HT1080 (cell line): ENCODE data around the gene SESN2. TPM values are rescaled to one million over a fixed set of nuclear protein-coding genes. Genes with fewer than 3 reads are reported as not detected.
A peak's percentile ranks its signal among the peaks of the same experiment; 100 is the strongest.

Experiments used
- DNase-seq: peaks from one replicate; pipeline ENCODE4 v3.0.0-alpha.2; 2015; ENCODE audit warnings: low read depth
- total RNA-seq: library from RNA; depleted of rRNA; stranded (reverse); fragments of >200 nt; shearing (Covaris generic); gene quantifications from 2 replicates; pipeline ENCODE4 v1.2.3, GENCODE V29; 2014

The SESN2 gene
- total RNA-seq, 1 experiment from 2014 or later: 24.6 TPM

DNA sequence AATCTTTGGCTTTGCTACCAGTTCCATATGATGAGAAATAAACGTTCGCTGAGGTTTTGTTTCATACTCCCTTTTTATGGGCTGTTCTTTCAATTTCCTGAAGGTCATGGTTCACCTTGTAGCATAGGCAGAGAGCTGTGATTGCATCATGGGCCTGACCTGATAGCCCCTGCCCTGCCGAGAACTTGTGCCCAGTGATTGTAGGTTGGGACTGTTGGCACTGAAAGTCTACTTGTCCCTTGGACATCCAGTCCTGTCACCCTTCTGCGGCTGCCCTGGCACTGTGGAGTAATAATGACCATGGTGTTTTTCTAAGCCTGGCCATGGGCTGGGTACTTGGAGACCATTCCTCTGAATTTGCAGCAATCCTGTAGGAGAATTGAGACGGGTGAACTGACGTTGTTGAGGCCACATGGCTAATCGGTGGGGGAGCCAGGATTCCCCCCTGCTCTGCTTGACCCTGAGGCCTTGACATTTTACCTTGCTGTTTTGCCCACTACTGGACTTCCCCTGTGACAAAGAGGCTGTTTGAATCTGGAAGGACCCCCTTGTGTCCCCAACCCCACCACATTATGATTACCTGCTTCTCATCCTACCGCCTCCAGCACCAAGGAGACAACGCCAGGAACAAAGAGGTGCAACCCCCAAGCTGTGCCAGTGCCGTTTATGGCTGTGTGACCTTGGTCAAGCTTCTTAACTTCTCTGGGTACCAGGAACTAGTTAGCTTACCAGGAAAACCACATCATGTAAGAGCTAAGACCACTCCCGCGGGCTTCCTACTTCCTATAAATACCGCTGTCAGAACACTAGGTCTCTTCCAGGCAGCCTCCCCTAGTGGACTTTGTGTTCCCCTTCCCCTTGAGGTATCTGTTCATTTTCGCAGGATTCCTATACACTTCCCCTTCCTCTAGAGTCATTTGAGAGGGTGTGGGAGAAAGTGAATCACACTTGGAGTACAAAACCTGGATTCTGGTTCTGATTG lies 23.4 kb downstream of the SESN2 start:
- no peak for DNase-seq

DNA sequence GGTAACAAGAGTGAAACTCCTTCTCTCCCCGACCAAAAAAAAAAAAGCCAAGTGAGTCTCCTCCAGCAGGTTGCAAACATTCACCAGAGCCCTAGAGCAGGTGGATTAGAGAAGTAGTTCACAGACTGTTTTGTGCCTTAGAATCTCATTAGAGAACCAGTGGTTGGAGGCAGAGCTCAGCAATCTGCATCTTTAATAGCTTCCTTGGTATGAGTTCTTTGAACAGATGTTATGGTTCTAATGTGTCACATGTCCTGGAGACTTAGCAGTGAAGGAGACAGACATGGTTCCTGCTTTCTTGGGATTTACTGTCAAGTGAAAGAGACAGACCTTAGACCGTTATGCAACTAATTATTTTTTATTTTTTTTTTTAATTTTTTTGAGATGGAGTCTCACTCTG lies 26.8 kb downstream of the SESN2 start:
- DNase-seq: no peak

DNA sequence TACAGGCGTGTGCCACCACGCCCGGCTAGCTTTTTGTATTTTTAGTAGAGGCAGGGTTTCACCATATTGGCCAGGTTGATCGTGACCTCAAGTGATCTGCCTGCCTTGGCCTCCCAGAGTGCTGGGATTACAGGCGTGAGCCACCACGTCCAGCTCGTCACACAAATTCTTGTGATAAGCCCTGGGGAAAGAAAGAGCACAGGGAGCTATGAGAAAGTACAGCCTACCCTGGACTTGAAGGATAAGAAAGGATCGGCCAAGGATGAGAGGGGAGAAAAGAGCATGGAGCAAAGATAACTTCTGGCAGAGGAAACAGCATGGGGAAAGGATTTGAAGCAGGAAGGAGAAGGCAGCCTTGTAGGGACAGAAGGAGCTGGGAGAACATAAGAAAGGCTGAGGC lies 29.2 kb downstream of the SESN2 start:
- DNase-seq: no peak

DNA sequence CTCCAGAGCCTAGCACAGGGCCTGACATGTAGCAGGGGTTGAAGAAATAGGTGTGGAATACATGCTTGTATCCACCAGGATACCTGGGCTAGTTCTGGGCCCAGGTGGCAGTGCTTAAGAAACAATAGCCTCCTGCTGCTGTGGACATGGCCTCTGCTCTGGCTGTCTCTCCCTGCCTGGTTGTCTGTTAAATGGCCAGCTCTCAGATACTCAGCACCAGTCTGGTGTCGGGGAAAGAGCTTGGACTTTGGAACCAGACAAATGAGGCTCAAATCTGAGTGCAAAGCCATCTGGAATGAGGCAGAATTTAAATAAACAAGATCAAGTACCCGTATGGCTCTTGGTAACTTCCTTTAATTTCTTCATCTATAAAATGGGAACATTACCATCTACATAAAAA lies 31.5 kb downstream of the SESN2 start:
- no peak for DNase-seq

DNA sequence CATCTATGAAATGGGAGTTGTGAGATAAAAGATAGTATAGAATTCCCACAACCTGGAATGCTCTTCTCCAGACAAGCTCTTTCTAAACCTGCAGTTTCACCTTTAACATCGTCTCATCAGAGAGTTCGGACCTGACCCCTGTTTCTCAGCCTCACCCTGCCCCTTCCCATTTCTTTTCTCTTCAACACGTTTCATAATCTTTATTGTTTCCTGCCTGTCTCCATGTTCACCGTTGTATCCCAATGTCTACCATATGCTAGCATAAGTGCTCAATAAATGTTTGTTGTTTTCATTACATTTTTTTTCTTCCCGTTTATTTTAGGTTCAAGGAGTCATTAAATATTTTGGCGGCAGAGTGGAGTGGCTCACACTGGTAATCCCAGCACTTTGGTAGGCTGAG lies 32.4 kb downstream of the SESN2 start:
- no peak for DNase-seq

DNA sequence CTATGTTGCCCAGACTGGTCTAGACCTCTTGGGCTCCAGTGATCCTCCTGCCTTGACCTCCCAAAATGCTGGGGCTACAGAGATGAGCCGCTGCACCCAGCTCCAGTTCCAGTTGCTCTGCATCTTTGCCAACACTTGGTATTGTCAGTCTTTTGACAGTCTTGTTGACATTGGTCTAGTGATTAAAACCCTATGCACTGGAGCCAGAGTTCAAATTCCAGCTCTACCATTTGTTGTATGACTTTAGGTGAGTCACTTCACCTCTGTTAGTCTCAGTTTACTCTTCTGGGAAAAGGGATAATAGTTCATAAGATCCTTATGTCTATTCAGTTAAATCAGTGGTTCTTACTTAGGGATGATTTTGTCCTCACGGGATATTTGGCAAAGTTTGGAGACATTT lies 36.6 kb downstream of the SESN2 start:
- DNase-seq: no peak

DNA sequence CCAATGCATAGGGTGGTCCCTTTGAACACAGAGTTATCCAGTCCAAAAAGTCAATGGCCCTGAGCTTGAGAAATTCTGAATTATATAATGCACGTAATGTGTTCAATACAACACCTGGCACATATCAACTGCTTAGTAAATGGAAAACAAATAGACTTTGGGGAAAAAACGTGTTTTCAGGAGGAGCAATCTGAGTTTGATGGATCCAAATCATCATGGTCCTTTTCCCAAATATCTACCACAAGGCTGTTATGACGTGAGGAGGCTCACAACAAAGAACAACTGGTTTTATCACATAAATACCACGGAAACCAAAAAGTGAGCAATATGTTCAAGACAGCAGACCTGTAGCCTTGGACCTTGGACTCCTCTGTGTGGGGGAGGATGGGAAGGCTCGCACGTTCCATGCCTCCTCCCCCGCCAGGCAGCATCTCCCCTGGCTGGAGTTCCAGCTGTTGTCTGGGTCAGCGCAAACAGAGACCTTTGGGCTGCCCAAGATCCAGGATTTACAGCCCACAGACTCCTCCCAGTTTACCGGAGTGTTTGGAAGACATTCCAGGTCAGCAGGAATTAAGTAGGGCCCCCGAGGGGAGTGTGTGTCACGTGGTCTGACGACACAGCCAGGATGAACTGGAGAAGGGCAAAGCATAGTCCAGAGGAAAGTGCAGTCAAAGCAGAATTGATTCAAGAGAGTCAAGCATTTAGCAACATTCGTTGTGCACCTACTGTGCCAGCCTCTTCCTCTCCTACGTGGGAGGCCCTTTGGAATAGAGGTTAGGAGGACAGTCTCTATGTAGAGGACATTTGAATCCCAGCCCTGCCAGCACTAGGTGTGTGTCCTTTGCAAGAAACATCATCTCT lies 37.3 kb downstream of the SESN2 start:
- no peak for DNase-seq

DNA sequence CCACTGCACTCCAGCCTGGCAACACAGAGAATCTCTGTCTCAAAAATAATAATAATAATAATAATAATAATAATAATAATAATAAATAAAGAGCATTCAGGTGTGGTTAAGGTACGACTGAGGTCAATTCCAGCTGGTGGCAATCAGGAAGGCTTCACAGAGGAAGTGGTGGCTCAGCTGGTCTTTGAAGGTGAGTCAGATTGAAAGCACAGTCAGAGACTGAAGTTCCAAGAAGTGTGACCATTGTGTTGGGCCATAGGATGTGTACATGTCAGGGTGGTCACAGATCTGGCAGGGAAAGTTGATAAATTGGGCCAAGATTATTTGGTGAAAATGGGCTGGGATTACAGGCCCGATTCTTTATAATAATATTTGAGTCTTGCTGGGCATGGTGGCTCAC lies 38.5 kb downstream of the SESN2 start:
- DNase-seq: peak; percentile 37

DNA sequence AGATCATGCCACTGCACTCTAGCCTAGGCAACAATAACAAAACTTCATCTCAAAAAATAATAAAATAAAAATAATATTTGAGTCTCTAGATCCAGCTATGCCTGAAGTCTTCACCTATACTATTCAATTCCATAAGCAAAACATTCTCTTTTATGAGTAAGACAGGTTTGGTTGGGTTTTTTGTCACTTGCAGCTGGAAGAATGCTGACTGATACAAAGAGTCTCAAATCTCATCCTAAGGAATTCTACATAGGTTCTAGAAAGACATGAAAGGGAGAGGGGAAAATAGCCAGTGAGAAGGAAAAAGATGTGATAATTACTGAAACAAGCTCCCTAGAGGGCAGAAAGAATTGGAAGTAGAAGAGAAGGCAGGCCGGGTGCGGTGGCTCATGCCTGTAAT lies 39.1 kb downstream of the SESN2 start:
- DNase-seq: no peak

DNA sequence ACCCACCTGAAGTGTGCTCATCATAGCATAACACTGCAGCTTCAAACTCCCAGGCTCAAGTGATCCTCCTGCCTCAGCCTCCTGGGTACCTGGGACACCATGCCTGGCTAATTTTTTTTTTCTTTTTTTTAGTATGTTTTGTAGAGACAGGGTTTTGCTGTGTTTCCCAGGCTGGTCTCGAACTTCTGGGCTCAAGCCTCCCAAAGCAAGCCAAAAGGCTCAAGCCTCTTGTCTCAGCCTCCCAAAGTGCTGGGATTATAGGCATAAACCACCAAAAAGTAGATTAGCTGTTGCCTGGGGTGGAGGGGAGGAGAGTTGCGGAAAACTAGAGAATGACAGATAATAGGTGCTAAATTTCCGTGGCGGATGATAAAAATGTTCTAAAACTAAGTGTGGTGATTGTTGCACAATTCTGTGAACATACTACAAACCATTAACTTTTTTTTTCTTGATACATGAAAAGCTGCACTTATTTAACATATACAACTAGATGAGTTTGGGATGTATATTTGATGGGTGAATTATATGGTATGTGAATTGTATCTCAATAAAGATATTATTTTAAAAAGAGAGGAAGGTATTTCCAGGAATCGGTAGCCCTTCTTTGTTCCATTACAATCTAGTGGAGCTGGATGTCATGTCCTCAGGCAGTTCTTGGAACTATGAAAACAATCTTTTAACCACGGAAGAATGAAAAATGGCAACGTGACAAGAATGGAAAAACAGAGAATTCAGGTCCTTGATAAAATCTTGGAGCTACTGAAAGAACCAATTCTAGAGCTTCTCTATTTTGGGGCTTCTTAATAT lies 42.3 kb downstream of the SESN2 start:
- no peak for DNase-seq

DNA sequence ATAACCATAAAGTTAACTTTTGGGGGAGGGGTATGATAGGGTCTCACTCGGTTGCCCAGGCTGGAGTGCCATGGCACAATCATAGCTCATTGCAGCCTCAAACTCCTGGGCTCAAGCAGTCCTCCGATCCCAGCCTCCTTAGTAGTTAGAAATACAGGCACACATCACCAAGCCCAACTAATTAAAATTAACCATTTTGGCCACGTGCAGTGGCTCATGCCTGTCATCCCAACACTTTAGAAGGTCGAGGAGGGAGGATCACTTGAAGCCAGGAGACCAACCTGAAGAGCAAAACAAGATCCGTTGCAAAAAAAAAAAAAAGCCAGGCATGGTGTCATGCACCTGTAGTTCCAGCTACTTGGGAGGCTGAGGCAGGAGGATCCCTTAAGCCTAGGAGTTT lies 42.9 kb downstream of the SESN2 start:
- DNase-seq: no peak

DNA sequence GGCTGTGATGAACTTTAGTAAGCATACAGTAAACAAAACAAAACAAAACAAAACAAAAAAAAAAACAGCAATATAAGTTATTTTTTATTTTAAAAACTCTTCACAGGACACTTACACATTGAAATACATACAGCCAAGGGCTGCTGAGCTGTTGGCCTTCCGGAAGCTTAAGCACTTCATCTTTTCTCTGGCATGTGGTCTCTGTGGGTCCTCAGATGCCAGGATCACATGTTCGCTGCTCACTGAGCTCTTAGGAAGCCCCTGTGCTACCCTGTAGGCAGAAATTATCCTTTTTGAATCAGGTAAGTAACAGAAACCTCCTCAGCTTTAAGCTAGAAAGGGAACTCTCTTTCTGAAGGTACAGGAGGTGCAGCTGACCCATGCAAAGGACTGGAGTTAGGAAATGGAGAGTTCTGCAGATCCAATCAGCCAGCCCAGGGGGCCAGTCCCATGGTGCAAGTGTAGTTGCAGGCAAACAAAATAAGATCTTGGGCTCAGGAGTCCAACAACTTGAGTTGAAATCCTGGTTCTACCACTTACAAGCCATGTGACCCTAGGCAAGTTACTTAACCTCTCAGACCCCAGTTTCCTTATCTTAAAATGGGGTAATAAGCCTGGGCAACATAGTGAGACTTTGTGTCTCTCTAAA lies 47.1 kb downstream of the SESN2 start:
- no peak for DNase-seq

DNA sequence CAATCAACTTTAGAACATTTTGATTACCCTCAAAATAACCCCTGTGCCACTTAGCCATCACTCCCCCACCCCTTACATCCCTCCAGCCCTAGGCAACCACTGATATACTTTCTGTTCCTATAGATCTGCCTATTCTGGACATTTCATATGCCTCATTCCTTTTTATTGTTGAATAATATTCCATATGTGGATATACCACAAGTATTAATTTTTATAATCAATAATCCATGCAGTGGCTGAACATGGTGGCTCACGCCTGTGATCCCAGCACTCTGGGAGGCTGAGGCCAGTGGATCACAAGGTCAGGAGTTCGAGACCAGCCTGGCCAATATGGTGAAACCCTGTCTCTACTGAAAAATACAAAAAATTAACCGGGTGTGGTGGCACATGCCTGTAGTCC lies 49.4 kb downstream of the SESN2 start:
- DNase-seq: no peak

DNA sequence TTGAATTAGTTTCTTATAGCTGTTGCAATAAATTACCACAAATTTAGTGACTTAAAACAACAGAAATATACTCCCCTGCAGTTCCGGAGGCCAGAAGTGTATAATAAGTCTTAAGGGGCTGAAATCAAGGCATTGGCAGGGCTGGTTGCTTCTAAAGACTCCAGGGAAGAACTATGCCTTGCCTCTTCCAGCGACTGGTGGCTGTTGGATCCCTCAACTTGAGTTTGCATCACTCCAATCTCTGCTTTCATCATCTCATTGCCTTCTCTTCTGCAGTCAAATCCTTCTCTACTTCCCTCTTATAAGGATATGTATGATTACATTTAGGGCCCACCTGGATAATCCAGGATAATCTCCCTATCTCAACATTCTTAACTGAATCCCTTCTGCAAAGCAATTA lies 50.4 kb downstream of the SESN2 start:
- DNase-seq: no peak

DNA sequence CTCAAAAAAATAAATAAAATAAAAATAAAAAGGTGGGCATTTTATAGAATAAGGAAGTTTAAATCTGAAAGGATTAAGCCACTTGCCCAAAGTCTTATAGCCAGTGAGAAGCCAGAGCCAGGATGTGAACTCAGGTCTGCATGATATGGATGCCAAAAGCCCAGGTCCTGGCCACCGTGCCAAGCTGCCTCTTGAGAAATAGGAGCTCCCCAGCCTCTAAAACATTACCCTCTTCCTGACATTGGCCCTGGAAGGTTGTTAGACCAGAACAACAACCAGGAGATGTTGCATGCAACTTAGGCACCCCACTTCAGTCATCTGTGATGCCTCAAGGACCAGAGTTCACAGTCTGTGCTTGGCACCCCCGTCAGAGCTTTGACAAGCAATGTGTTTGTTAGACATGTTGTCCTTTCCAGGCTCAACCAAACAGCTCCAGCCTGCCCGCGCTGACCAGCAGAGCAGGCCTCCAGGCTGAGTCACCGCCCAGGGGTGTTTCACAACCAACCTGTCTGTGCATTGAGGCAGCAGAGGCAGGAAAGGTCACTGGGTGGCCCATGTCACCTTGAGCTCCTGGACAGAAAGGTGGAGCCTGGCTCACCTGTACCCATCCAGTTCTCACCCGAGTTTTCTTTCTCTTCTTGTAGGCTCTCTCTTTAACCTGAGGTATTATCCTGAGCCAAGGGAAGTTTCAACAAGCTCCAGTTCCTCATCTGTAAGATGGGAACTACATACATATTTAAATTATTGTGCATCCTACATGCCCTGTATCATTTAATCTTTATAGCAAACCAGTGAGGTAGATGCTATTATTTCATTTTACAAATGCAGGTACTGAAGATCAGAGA lies 54.6 kb downstream of the SESN2 start:
- DNase-seq: peak; percentile 69

DNA sequence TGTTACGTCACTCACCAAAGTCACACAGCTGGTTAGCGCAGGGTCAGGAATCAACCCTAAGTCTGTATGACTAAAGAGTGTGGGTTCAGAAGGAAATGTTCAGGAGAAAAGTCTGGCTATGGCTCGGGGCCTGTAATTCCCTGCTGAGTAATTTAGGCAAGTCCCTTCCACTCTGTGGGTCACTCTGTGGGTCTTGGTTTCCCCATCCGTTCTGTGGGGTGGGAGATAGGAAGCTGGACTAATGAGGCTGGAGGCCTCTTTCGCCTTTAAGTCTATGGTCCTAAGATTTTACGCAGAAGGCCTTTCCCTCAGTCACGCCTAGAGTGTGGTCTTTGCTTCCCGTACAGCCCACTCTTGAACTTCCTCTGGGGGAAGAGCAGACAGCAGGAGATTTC lies 55.2 kb downstream of the SESN2 start:
- no peak for DNase-seq

DNA sequence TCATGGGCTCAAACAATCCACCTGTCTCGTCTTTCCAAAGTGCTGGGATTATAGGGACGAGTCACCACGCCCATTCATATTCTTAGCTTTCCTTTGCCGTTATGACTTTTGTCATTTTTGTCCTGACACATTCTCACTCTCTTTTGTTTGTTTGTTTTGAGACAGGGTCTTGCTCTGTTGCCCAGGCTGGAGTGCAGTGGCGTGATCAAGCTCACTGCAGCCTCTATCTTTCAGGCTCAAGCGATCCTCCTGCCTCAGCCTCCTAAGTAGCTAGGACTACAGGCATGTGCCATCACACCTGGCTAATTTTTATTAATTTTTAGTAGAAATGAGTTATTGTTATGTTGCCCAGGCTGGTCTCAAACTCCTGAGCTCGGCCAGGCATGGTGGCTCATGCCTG lies 57.7 kb downstream of the SESN2 start:
- no peak for DNase-seq

DNA sequence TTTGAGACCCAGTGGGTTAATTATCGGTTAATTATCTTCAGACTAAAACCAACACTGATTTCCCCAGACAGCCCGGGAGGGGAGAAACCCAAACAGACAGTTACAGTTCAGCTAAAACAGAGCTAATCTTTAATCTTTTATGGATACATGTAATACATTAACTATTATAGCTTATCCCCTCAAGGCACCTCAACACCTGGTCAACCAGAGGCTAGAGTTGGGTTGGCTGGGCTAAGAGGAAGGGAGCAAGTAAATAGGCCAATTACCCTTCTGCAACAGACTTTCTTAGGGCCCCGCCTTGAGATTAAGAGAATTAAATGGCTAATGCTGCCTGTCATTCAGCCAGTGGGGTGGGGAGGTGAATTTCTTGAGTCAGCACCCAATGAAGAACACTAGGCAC lies 62.9 kb downstream of the SESN2 start:
- DNase-seq: no peak

DNA sequence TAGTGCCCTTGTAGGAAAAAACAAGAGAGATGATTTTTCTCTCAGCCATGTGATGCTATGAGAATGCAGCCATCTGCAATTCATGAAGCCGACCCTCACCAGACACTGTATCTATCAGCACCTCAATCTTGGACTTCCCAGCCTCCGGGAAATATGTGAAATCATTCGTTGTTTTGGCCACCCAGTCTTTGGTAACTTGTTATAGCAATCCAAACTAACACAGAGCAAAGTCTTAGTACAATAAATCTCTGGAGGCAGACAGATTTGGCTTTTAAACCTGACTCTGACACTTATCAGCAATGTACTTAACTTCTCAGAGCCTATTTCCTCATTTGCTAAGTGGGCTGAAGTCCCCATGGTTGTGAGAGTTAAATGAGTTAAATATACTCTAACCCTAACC lies 64.4 kb downstream of the SESN2 start:
- no peak for DNase-seq

DNA sequence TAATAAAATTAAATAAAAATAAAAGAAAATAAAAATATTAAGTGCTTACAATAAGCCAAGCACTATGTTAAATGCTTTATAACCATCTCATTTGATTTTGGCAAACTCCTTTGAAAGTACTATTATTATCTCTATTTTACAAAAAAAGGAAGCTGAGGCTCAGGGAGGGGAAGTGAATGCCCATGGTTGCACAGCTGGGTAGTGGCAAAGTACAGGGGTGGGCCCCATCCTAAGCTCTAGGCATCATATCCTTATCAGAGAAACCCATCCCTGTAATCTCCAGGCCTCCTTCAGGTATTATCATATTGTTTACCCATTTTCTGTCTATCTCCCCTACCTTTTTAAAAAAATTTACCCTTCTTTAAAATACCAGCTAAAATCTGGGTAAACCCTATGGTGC lies 67.2 kb downstream of the SESN2 start:
- no peak for DNase-seq
